ENCODE data around the gene RPS15.
"Not testable (repeated sequence)": the region's sequence is repeated elsewhere in the genome, so short reads cannot be mapped to it uniquely, and the experiment has no call there.

The RPS15 gene

GRCh38 chr19:1437609-1438008 is 587 bp upstream of the RPS15 start:
- no peak for DNase-seq

GRCh38 chr19:1438933-1439354 is 748 bp downstream of the RPS15 start:
- DNase-seq = no peak

- DNase-seq = not testable (repeated sequence)
Observed at GRCh38 chr19:1439525-1440417, 1.6 kb downstream of the RPS15 start.

- DNase-seq = no peak
Observed at GRCh38 chr19:1440418-1440801, 2.2 kb downstream of the RPS15 start.

- no peak for DNase-seq
Observed at GRCh38 chr19:1441022-1441426, 2.8 kb downstream of the RPS15 start.

GRCh38 chr19:1441677-1442438 is 3.7 kb downstream of the RPS15 start:
- DNase-seq = no peak

- peak; percentile 60 for DNase-seq
Observed at GRCh38 chr19:1445185-1445931, 7.2 kb downstream of the RPS15 start.

- DNase-seq = peak; percentile 67
Observed at GRCh38 chr19:1445932-1446712, 7.9 kb downstream of the RPS15 start.

- DNase-seq = peak; percentile 28
Observed at GRCh38 chr19:1446713-1447481, 8.7 kb downstream of the RPS15 start.

GRCh38 chr19:1447504-1447903 is 9.3 kb downstream of the RPS15 start:
- no peak for DNase-seq

- no peak for DNase-seq
Observed at GRCh38 chr19:1447944-1448343, 9.7 kb downstream of the RPS15 start.

GRCh38 chr19:1449467-1450442 is 11.6 kb downstream of the RPS15 start, which contains the start of gene APC2:
APC2 (plus strand) TSS chr19:1450121; CDS start chr19:1453002, 2,881 bp downstream.
- peak; percentile 82 for DNase-seq

GRCh38 chr19:1450735-1451731 is 12.8 kb downstream of the RPS15 start:
- no peak for DNase-seq

- no peak for DNase-seq
Observed at GRCh38 chr19:1451916-1452801, 14.0 kb downstream of the RPS15 start.

- DNase-seq = no peak
Observed at GRCh38 chr19:1452802-1453524, 14.8 kb downstream of the RPS15 start.

- DNase-seq = no peak
Observed at GRCh38 chr19:1453525-1454364, 15.5 kb downstream of the RPS15 start.
